Measurements from ENCODE around the gene EFNA5. TPM values are rescaled to one million over a fixed set of nuclear protein-coding genes. Genes with fewer than 3 reads are reported as not detected.
A peak's percentile ranks its signal among the peaks of the same experiment; 100 is the strongest.
"Not testable (repeated sequence)": the region's sequence is repeated elsewhere in the genome, so short reads cannot be mapped to it uniquely, and the experiment has no call there.

Gene EFNA5
- total and polyA plus RNA-seq, 2 experiments from 2014 or later = 7.5 to 10.1 TPM

GRCh38 chr5:107346580-107346979 is 324.2 kb downstream of the EFNA5 start:
- H3K36me3 ChIP-seq (ENCODE audit: insufficient read depth); H3K27me3 Mint-ChIP-seq (ENCODE audit: insufficient read depth, low read depth, poor library complexity); H3K4me2 ChIP-seq; H3K27me3 ChIP-seq (ENCODE audit: insufficient read depth); H4K20me1 ChIP-seq (replicated peaks; ENCODE audit: insufficient read depth); H3K9me2 ChIP-seq (ENCODE audit: insufficient read depth); H3F3A ChIP-seq (replicated peaks; ENCODE audit: low read depth); H3K4me3 ChIP-seq; H3K79me2 ChIP-seq (replicated peaks; ENCODE audit: insufficient read depth); ATAC-seq; H3K27ac ChIP-seq (ENCODE audit: low read depth); H2AFZ ChIP-seq; H3K27ac Mint-ChIP-seq; H3K4me3 Mint-ChIP-seq: not testable (repeated sequence)
- Mint-ChIP-seq H3K36me3 (ENCODE audit: low read depth) (peaks cover 31% of the 10 kb centered on the region), H3K4me1 (peaks cover 12% of the 10 kb centered on the region), H3K9me3 (peaks cover 39% of the 10 kb centered on the region)
- H3K4me1 ChIP-seq (ENCODE audit: insufficient read depth) = peaks cover 10% of the 10 kb centered on the region
- TF ChIP-seq ZNF114 (CRISPR knock-in tag; IDR thresholded peaks at IDR 0.05) = 0 out of 2 replicates have a peak, but pooled peaks have one; percentile 25
- DNase-seq (ENCODE audit: low spot score) = peak; percentile 15

DNA sequence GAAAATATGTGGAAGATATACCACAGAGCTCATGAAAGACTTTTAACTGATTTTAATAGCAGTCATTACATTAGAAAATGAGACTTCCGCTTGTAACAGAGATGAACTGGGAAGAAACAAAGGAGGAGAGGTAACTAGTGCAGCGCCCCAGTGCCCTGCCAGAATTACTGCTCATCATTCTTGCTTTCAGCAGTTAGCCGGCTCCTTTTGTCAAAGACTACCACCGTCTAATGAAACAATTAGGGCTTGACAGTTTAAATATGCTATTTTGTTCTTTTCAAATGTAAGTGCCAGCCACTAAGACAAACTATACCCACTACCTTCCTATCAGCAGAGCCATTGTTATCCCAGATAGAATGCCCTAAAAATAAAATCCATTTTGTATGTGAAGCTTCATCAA is 328.4 kb downstream of the EFNA5 start:
- H2AFZ ChIP-seq = no peak overlapping the region
- 0 out of 2 replicates have a peak, but pooled peaks cover 6% of the 10 kb centered on the region for H3K36me3 ChIP-seq (ENCODE audit: insufficient read depth)
- no peak for ATAC-seq
- H3K9me2 ChIP-seq (ENCODE audit: insufficient read depth) = no peaks in the 10 kb centered on the region; the same call in 1 of the 2 replicates
- Mint-ChIP-seq H3K27ac (no peak overlapping the region), H3K4me1 (peaks cover 12% of the 10 kb centered on the region), H3K36me3 (ENCODE audit: low read depth) (peaks cover 24% of the 10 kb centered on the region), H3K27me3 (ENCODE audit: insufficient read depth, low read depth, poor library complexity) (peaks cover 8% of the 10 kb centered on the region), H3K4me3 (no peak overlapping the region), H3K9me3 (peaks cover 30% of the 10 kb centered on the region)
- no peak for TF ChIP-seq EZH2 (IDR thresholded peaks at IDR 0.05; ENCODE audit: low read depth, unreplicated experiment)
- no peak for TF ChIP-seq JUNB (IDR thresholded peaks at IDR 0.05; ENCODE audit: unreplicated experiment)
- TF ChIP-seq ZNF114 (CRISPR knock-in tag; IDR thresholded peaks at IDR 0.05) = no peak
- H3K4me1 ChIP-seq (ENCODE audit: insufficient read depth) = peaks cover 10% of the 10 kb centered on the region
- H3K79me2 ChIP-seq (replicated peaks; ENCODE audit: insufficient read depth) = no peaks in the 10 kb centered on the region
- H3K4me2 ChIP-seq = no peak overlapping the region
- H3K4me3 ChIP-seq = no peak overlapping the region
- no peaks in the 10 kb centered on the region for H3F3A ChIP-seq (replicated peaks; ENCODE audit: low read depth)
- H4K20me1 ChIP-seq (replicated peaks; ENCODE audit: insufficient read depth) = no peaks in the 10 kb centered on the region
- no peak for DNase-seq (ENCODE audit: low spot score)
- no peak overlapping the region for H3K27ac ChIP-seq (ENCODE audit: low read depth)
- H3K27me3 ChIP-seq (ENCODE audit: insufficient read depth) = no peaks in the 10 kb centered on the region

DNA sequence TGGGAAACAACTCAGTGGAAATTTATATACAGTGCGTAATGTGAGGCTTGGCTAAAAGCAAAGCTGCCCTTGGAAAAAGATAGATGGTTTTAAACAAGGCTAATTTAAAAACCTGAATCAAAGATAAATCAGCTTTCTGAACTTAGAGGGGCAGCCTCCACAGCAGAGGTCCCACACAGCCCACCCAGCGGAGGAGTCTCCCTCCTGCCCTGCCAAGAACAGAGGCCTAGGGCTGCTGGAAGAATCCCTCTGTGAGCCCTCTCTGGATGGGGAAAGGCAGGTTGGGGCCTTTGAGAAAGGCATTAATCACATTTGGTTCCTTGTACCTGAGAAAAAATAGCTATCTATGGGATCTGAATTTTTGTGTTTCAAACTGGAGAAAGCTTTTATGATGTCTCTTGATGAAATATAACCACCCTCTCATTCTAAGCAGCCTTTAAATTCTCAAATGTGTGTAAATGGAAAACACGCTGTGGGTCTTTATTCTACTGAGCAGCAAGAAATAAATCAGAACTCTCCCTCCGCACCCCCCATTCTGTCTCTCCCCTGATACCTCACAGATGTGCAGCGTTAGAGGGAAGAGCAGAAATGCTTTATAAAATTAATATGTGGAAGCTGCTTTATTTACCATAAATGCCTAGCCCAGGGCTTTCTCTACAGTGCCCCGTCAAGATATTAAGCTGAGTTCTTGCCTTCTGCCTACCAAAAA is 329.2 kb downstream of the EFNA5 start:
- ATAC-seq = no peak
- H3K79me2 ChIP-seq (replicated peaks; ENCODE audit: insufficient read depth) = no peaks in the 10 kb centered on the region
- no peak overlapping the region for H3K27ac Mint-ChIP-seq

More for the DNA sequence above, 329.2 kb downstream of the EFNA5 start:
- no peak overlapping the region for H3K4me3 Mint-ChIP-seq
- Histone ChIP-seq H3K9me2 (ENCODE audit: insufficient read depth) (no peaks in the 10 kb centered on the region; the same call in 1 of the 2 replicates), H3K36me3 (ENCODE audit: insufficient read depth) (0 out of 2 replicates have a peak, but pooled peaks cover 6% of the 10 kb centered on the region), H4K20me1 (replicated peaks; ENCODE audit: insufficient read depth) (no peaks in the 10 kb centered on the region), H3K4me1 (ENCODE audit: insufficient read depth) (peaks cover 10% of the 10 kb centered on the region), H2AFZ (peak overlapping the region; percentile 33), H3K27ac (ENCODE audit: low read depth) (no peak overlapping the region), H3K4me2 (no peak overlapping the region), H3F3A (replicated peaks; ENCODE audit: low read depth) (no peaks in the 10 kb centered on the region), H3K27me3 (ENCODE audit: insufficient read depth) (no peaks in the 10 kb centered on the region), H3K4me3 (no peak overlapping the region)
- TF ChIP-seq EZH2phosphoT487 (IDR thresholded peaks at IDR 0.05; ENCODE audit: unreplicated experiment) (no peak), NANOG (IDR thresholded peaks at IDR 0.05; ENCODE audit: borderline replicate concordance) (no peak), CREB1 (CRISPR knock-in tag; IDR thresholded peaks at IDR 0.05; ENCODE audit: low read depth) (no peak)
- peaks cover 8% of the 10 kb centered on the region for H3K27me3 Mint-ChIP-seq (ENCODE audit: insufficient read depth, low read depth, poor library complexity)
- H3K4me1 Mint-ChIP-seq = peaks cover 12% of the 10 kb centered on the region
- peaks cover 16% of the 10 kb centered on the region for H3K36me3 Mint-ChIP-seq (ENCODE audit: low read depth)
- peaks cover 22% of the 10 kb centered on the region for H3K9me3 Mint-ChIP-seq
- no peak for DNase-seq (ENCODE audit: low spot score)
